ENCODE measurements around the gene RAMACL. TPM values are rescaled to one million over a fixed set of nuclear protein-coding genes. Genes with fewer than 3 reads are reported as not detected.

The RAMACL gene
- total and polyA plus RNA-seq, 2 of the 4 experiments (the other 2 are of a cell fraction): 0.46 to 0.90 TPM

GRCh38 chr6:166567813-166568212, 18.7 kb downstream of the RAMACL start (continued):
- no peak for TF ChIP-seq CTCF (conservative IDR thresholded peaks at IDR 0.05; ENCODE audit: low read depth, low read length)

GRCh38 chr6:166567107-166567506, 19.4 kb downstream of the RAMACL start:
- Histone ChIP-seq H3K4me2 (ENCODE audit: low read depth, low read length) (no peak overlapping the region), H4K5ac (ENCODE audit: low read depth, low read length) (no peak overlapping the region), H3K4ac (ENCODE audit: low read depth, low read length) (peak overlapping the region; percentile 74; the same call in 1 of the 2 replicates), H3K9me3 (ENCODE audit: control insufficient read depth, insufficient read depth, low read length) (no peaks in the 10 kb centered on the region), H3K14ac (replicated peaks; ENCODE audit: low read depth, low read length) (0 out of 2 replicates have a peak overlapping the region, but pooled peaks have one; percentile 5), H4K20me1 (ENCODE audit: insufficient read depth, low read length) (peaks cover 24% of the 10 kb centered on the region), H3K27me3 (ENCODE audit: control insufficient read depth, insufficient read depth, low read length) (no peaks in the 10 kb centered on the region), H2BK20ac (ENCODE audit: low read depth, low read length) (0 out of 2 replicates have a peak overlapping the region, but pooled peaks have one; percentile 27), H2BK120ac (ENCODE audit: low read depth, low read length) (peak overlapping the region; percentile 45; the same call in 1 of the 2 replicates), H2BK15ac (ENCODE audit: low read depth, low read length) (peak overlapping the region; percentile 73; the same call in 2 of the 3 replicates), H2BK5ac (ENCODE audit: low read depth, low read length, poor library complexity, severe bottlenecking) (peak overlapping the region; percentile 48), H3K56ac (ENCODE audit: extremely low read depth, insufficient read depth, low read length) (no peak overlapping the region), H2AK5ac (ENCODE audit: low read depth, low read length) (0 out of 2 replicates have a peak overlapping the region, but pooled peaks have one; percentile 62), H4K8ac (ENCODE audit: low read depth in 2 of 2, low read length in 2 of 2) (peak overlapping the region; percentile 16 to 41; a peak in 2 of 4 replicates), H3K9me1 (ENCODE audit: insufficient read depth, low read length) (peaks cover 21% of the 10 kb centered on the region), H2AFZ (replicated peaks; ENCODE audit: low read length, poor library complexity) (peak overlapping the region; percentile 11), H3K79me1 (ENCODE audit: low read depth in 1 of 2, low read length in 2 of 2) (peaks cover 13 to 55% of the 10 kb centered on the region in 2 experiments), H3K23ac (ENCODE audit: low read depth, low read length) (no peak overlapping the region), H3K36me3 (ENCODE audit: control insufficient read depth, insufficient read depth, low read length) (peaks cover 19% of the 10 kb centered on the region; the same call in 1 of the 2 replicates), H3K18ac (ENCODE audit: low read depth, low read length) (no peak overlapping the region), H2AK9ac (replicated peaks; ENCODE audit: low read depth, low read length, poor library complexity) (no peak overlapping the region), H3K4me1 (ENCODE audit: control insufficient read depth, insufficient read depth, low read length) (peaks cover 14% of the 10 kb centered on the region; the same call in 1 of the 2 replicates), H4K91ac (ENCODE audit: insufficient read depth, low read depth, low read length) (no peak overlapping the region), H3K9ac (ENCODE audit: low read depth, low read length) (no peak overlapping the region), H3K27ac (ENCODE audit: insufficient read depth, low read length) (peak overlapping the region; percentile 10; the same call in 1 of the 2 replicates), H3K4me3 (ENCODE audit: insufficient read depth, low read depth, low read length) (no peak overlapping the region)
- DNase-seq (peak; percentile 99), ATAC-seq (ENCODE audit: low read depth) (peak; percentile 88)
- ChIA-PET POLR2A (ENCODE audit: unreplicated experiment) (no interaction called here), CTCF (interaction anchor here (0.8 kb wide), 2 partner anchors 54 to 137 kb away, joined by 3 read pairs; no protein-coding TSS in a partner anchor)
- in situ Hi-C loops (cut with MboI; ENCODE audit: low sequenced_read_pairs): no loop called here
- intact Hi-C loops (cut with micrococcal nuclease): no loop called here
- WGBS, 2 experiments (ENCODE audit: extremely low coverage in 2 of 2, insufficient read length in 1 of 2): 0% methylated on average over 2 of the region's 8 CpGs; no CpG with 5 or more reads in 1 of the 2 experiments
- dilution Hi-C loops (cut with HindIII; ENCODE audit: low sequenced_read_pairs, unreplicated experiment): no loop called here
- no TSS peak for BruUV-seq (replicated peaks)
- no peak for TF ChIP-seq CTCF (conservative IDR thresholded peaks at IDR 0.05; ENCODE audit: low read depth, low read length)
- no peak for TF ChIP-seq NFE2L2 (IDR thresholded peaks at IDR 0.05; ENCODE audit: low read depth, low read length)
- TF ChIP-seq CEBPB (IDR thresholded peaks at IDR 0.05; ENCODE audit: low read depth, low read length): peak; percentile 72
- no peak for TF ChIP-seq ELK1 (IDR thresholded peaks at IDR 0.05; ENCODE audit: borderline replicate concordance, low read depth, low read length)
- TF ChIP-seq CHD1 (IDR thresholded peaks at IDR 0.05; ENCODE audit: low read depth, low read length): 0 out of 2 replicates have a peak, but pooled peaks have one; percentile 57
- peak; percentile 70 for TF ChIP-seq RCOR1 (IDR thresholded peaks at IDR 0.05; ENCODE audit: insufficient replicate concordance, low read length)
- no peak for TF ChIP-seq POLR2A (IDR thresholded peaks at IDR 0.05; ENCODE audit: low read depth, low read length)
- peak; percentile 86 for TF ChIP-seq USF2 (IDR thresholded peaks at IDR 0.05; ENCODE audit: low read depth, low read length)
- TF ChIP-seq BHLHE40 (IDR thresholded peaks at IDR 0.05; ENCODE audit: low read depth, low read length): peak; percentile 99

Measured in IMR-90 (cell line).